ENCODE results near the gene VIL1.

The VIL1 gene

GRCh38 chr2:218395826-218396687, 22.9 kb upstream of the VIL1 start:
- no peaks in the 10 kb centered on the region for H3K9me3 Mint-ChIP-seq
- DNase-seq, result peak; percentile 95
- no peaks in the 10 kb centered on the region for H3K36me3 Mint-ChIP-seq (ENCODE audit: low read depth)
- H3K4me3 Mint-ChIP-seq, result peak overlapping the region; percentile 89
- peaks cover 24% of the 10 kb centered on the region for H3K4me1 Mint-ChIP-seq
- peak; percentile 84 for TF ChIP-seq CTCF (IDR thresholded peaks at IDR 0.05)
- peak overlapping the region; percentile 99 for H3K27ac Mint-ChIP-seq
- peaks cover 38% of the 10 kb centered on the region for H3K27me3 Mint-ChIP-seq (ENCODE audit: low read depth, poor library complexity)

- H3K27me3 Mint-ChIP-seq (ENCODE audit: low read depth, poor library complexity), result peaks cover 38% of the 10 kb centered on the region
- TF ChIP-seq CTCF (IDR thresholded peaks at IDR 0.05), result no peak
- no peaks in the 10 kb centered on the region for H3K9me3 Mint-ChIP-seq
- H3K27ac Mint-ChIP-seq, result peak overlapping the region; percentile 99
- no peaks in the 10 kb centered on the region for H3K36me3 Mint-ChIP-seq (ENCODE audit: low read depth)
- peak; percentile 56 for DNase-seq
- peak overlapping the region; percentile 89 for H3K4me3 Mint-ChIP-seq
- H3K4me1 Mint-ChIP-seq, result peaks cover 24% of the 10 kb centered on the region
Measured at GRCh38 chr2:218396688-218397462, 22.0 kb upstream of the VIL1 start.

DNA sequence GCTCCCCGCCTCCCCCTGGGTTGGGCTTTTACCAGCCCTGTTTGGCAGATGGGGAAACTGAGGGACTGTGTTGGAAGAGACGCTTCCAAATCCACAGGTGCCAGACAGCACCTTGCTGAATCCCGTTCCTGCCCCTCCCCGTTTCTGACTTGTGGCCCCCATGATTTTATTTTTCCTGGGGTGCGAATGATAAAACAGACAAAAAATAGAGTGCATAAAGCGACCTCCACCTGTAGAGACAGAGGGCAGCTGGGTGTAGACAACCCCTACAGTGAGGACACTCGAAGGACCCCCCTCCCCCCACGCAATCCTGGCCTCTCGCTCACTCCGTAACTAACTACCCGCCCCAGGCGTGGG, 21.5 kb upstream of the VIL1 start:
- H3K27ac Mint-ChIP-seq, result no peak overlapping the region
- H3K4me1 Mint-ChIP-seq, result peaks cover 24% of the 10 kb centered on the region
- H3K27me3 Mint-ChIP-seq (ENCODE audit: low read depth, poor library complexity), result peaks cover 35% of the 10 kb centered on the region
- TF ChIP-seq CTCF (IDR thresholded peaks at IDR 0.05), result no peak
- H3K36me3 Mint-ChIP-seq (ENCODE audit: low read depth), result no peaks in the 10 kb centered on the region
- no peaks in the 10 kb centered on the region for H3K9me3 Mint-ChIP-seq
- no peak for DNase-seq
- peak overlapping the region; percentile 89 for H3K4me3 Mint-ChIP-seq

- H3K4me1 Mint-ChIP-seq, result peaks cover 24% of the 10 kb centered on the region
- no peaks in the 10 kb centered on the region for H3K9me3 Mint-ChIP-seq
- H3K27ac Mint-ChIP-seq, result no peak overlapping the region
- peaks cover 35% of the 10 kb centered on the region for H3K27me3 Mint-ChIP-seq (ENCODE audit: low read depth, poor library complexity)
- H3K4me3 Mint-ChIP-seq, result peak overlapping the region; percentile 89
- no peaks in the 10 kb centered on the region for H3K36me3 Mint-ChIP-seq (ENCODE audit: low read depth)
- DNase-seq, result peak; percentile 50
- TF ChIP-seq CTCF (IDR thresholded peaks at IDR 0.05), result no peak
Measured at GRCh38 chr2:218397820-218398436, 21.0 kb upstream of the VIL1 start.

DNA sequence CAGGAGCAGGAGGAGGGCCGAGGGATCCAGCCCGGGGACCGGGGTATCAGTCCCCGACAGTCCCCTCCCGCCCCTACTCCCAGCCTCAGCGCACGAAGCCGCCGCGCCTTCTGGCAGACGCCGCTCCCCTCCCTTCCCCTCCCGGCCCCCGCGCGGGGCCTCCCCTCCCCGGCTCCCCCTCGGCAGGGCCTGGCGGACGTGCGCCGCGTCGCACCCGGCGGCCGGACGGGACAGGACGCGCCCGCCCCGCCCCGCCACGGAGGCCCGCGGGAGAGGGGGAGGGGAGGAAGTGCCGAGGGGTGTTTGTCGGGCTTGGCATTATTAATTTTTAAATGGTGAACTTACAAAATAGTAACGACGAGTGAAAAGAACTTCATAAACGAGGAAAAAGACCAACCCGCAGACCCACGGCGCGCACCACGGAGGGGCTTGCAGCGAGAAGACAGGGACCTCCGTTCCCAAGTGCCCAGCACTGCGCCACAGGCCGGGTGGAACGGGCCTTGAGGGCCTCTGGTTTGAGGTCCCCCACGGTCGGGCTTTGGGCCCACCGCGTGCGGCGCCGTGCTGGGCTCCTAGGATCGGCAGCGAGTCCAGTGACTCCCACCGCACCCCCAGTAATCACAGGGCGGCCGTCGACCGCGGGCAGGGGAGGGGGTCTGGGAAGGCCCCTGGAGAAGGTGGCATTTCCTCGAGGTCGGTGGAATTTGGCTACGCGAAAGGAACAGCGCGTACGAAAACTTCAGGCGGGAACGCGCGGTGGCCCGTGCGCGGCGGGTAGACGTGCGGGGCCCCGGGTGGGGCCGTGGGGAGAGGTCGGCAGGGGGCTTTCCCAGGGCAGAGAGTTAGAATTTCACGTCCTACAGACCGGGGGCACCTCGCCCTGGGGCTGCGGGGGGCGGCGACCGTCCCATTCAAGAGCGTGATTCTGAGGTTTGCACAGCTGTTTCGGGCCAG, 20.2 kb upstream of the VIL1 start:
- peak; percentile 64 for DNase-seq
- no peak overlapping the region for H3K27ac Mint-ChIP-seq
- peaks cover 25% of the 10 kb centered on the region for H3K4me1 Mint-ChIP-seq
- H3K27me3 Mint-ChIP-seq (ENCODE audit: low read depth, poor library complexity), result peaks cover 35% of the 10 kb centered on the region
- peaks cover 7% of the 10 kb centered on the region for H3K36me3 Mint-ChIP-seq (ENCODE audit: low read depth)
- peak overlapping the region; percentile 64 for H3K4me3 Mint-ChIP-seq
- no peaks in the 10 kb centered on the region for H3K9me3 Mint-ChIP-seq
- TF ChIP-seq CTCF (IDR thresholded peaks at IDR 0.05), result no peak
